GM23338 (cell line): ENCODE data around the gene ATXN7L3. TPM values are rescaled to one million over a fixed set of nuclear protein-coding genes. Genes with fewer than 3 reads are reported as not detected.
A peak's percentile ranks its signal among the peaks of the same experiment; 100 is the strongest.

ENCODE experiments used
- ATAC-seq: fragments of 200-7000 bp; cut with Tn5 transposase; 3 replicates; pipeline ENCODE4 v1.9.1; 2020
- DNase-seq: peaks from one replicate; pipeline ENCODE4 v3.0.0-alpha.2; 2015; ENCODE audit warnings: low spot score
- H2AFZ ChIP-seq: fragments of 200-600 bp; sonication (generic); 2 replicates; pipeline ENCODE4 v1.8.0; 2016; ENCODE audit warnings: antibody characterized with exemption, mild to moderate bottlenecking, moderate library complexity
- H3F3A ChIP-seq: fragments of 200-600 bp; sonication (generic); replicated peaks from 2 replicates; pipeline ENCODE4 v1.8.0; 2017; ENCODE audit warnings: antibody characterized with exemption, mixed run types, low read depth
- H3K27ac ChIP-seq: fragments of 200-600 bp; sonication (generic); 2 replicates; pipeline ENCODE4 v1.6.1; 2016; ENCODE audit warnings: low read depth
- H3K27me3 ChIP-seq: fragments of 200-600 bp; sonication (generic); 2 replicates; pipeline ENCODE4 v1.8.0; 2016; ENCODE audit warnings: mild to moderate bottlenecking, mixed run types, moderate library complexity; ENCODE audit not compliant: insufficient read depth
- H3K36me3 ChIP-seq: fragments of 200-600 bp; sonication (generic); 2 replicates; pipeline ENCODE4 v1.8.0; 2016; ENCODE audit warnings: mild to moderate bottlenecking; ENCODE audit not compliant: insufficient read depth
- H3K4me1 ChIP-seq: fragments of 200-600 bp; sonication (generic); 2 replicates; pipeline ENCODE4 v1.8.0; 2016; ENCODE audit warnings: mild to moderate bottlenecking, moderate library complexity; ENCODE audit not compliant: insufficient read depth
- H3K4me2 ChIP-seq: fragments of 200-600 bp; sonication (generic); 2 replicates; pipeline ENCODE4 v1.7.1; 2017; ENCODE audit warnings: mixed run types
- H3K4me3 ChIP-seq: fragments of 200-600 bp; sonication (generic); 2 replicates; pipeline ENCODE4 v1.6.1; 2016; ENCODE audit warnings: mixed run types
- H3K79me2 ChIP-seq: fragments of 200-600 bp; sonication (generic); replicated peaks from 2 replicates; pipeline ENCODE4 v1.8.0; 2017; ENCODE audit warnings: mild to moderate bottlenecking; ENCODE audit not compliant: insufficient read depth
- H3K9me2 ChIP-seq: fragments of 200-600 bp; sonication (generic); 2 replicates; pipeline ENCODE4 v1.8.0; 2017; ENCODE audit not compliant: insufficient read depth
- H4K20me1 ChIP-seq: fragments of 200-600 bp; sonication (generic); replicated peaks from 2 replicates; pipeline ENCODE4 v1.8.0; 2017; ENCODE audit warnings: mild to moderate bottlenecking; ENCODE audit not compliant: insufficient read depth
- H3K27ac Mint-ChIP-seq: 2 replicates; pipeline ENCODE4 v1.8.0; 2020; ENCODE audit warnings: inconsistent platforms, mild to moderate bottlenecking, moderate library complexity, mixed read lengths
- H3K27me3 Mint-ChIP-seq: 3 replicates; pipeline ENCODE4 v1.8.0; 2022; ENCODE audit warnings: low read depth, mild to moderate bottlenecking, moderate library complexity, mixed read lengths, inconsistent platforms; ENCODE audit not compliant: insufficient read depth, poor library complexity
- H3K36me3 Mint-ChIP-seq: 3 replicates; pipeline ENCODE4 v1.8.0; 2021; ENCODE audit warnings: low read depth, mild to moderate bottlenecking, inconsistent platforms, moderate library complexity, mixed read lengths
- H3K4me1 Mint-ChIP-seq: 3 replicates; pipeline ENCODE4 v1.8.0; 2020; ENCODE audit warnings: mild to moderate bottlenecking, inconsistent platforms, mixed read lengths
- H3K4me3 Mint-ChIP-seq: 3 replicates; pipeline ENCODE4 v1.8.0; 2021; ENCODE audit warnings: moderate library complexity, mild to moderate bottlenecking, inconsistent platforms, mixed read lengths
- H3K9me3 Mint-ChIP-seq: 3 replicates; pipeline ENCODE4 v1.8.0; 2020; ENCODE audit warnings: moderate library complexity, mild to moderate bottlenecking, inconsistent platforms, mixed read lengths
- CTCF ChIP-seq, 2 experiments: fragments of 200-600 bp in 1 of 2; sonication (generic) in 1 of 2; conservative IDR thresholded peaks; 2 replicates each; pipeline versions ENCODE4 v1.5.1 to v1.6.1; 2016 to 2017; ENCODE audit warnings: antibody characterized with exemption in 2 of 2, low read depth in 2 of 2, mild to moderate bottlenecking in 2 of 2, moderate library complexity in 1 of 2
- ETS1 ChIP-seq: IDR thresholded peaks from 2 replicates; pipeline ENCODE4 v1.6.1; 2016; ENCODE audit warnings: antibody characterized with exemption
- EZH2 ChIP-seq: fragments of 200-600 bp; sonication (generic); IDR thresholded peaks from one replicate; pipeline ENCODE4 v1.8.0; 2017; ENCODE audit warnings: antibody characterized with exemption, mild to moderate bottlenecking, low read depth; ENCODE audit not compliant: unreplicated experiment
- EZH2phosphoT487 ChIP-seq: fragments of 200-600 bp; sonication (generic); IDR thresholded peaks from one replicate; pipeline ENCODE4 v1.8.1; 2018; ENCODE audit warnings: antibody characterized with exemption; ENCODE audit not compliant: unreplicated experiment
- NANOG ChIP-seq: IDR thresholded peaks from 2 replicates; pipeline ENCODE4 v1.6.1; 2016; ENCODE audit warnings: antibody characterized with exemption, borderline replicate concordance
- POLR2AphosphoS5 ChIP-seq: IDR thresholded peaks from 2 replicates; pipeline ENCODE4 v1.6.1; 2016; ENCODE audit warnings: antibody characterized with exemption, low read depth
- REST ChIP-seq: IDR thresholded peaks from one replicate; pipeline ENCODE4 v1.6.1; 2018; ENCODE audit warnings: antibody characterized with exemption; ENCODE audit not compliant: unreplicated experiment
- STAT1 ChIP-seq: IDR thresholded peaks from one replicate; pipeline ENCODE4 v1.6.1; 2016; ENCODE audit warnings: antibody characterized with exemption; ENCODE audit not compliant: unreplicated experiment
- ZNF114 ChIP-seq: fragments of 250-450 bp; sonication (Bioruptor Pico); IDR thresholded peaks from 2 replicates; pipeline ENCODE4 v1.5.0; 2020; ENCODE audit warnings: mild to moderate bottlenecking, moderate library complexity
- ZNF462 ChIP-seq: fragments of 250-450 bp; sonication (Bioruptor Pico); IDR thresholded peaks from 2 replicates; pipeline ENCODE4 v1.5.0; 2020; ENCODE audit warnings: mild to moderate bottlenecking, moderate library complexity
- polyA plus RNA-seq: library from polyadenylated mRNA; unstranded; fragments of >200 nt; fragmentation: Nextera tagmentation; extraction: Ambion mirVana; gene quantifications from 2 replicates; pipeline ENCODE4 v1.2.1, GENCODE V29; 2016
- total RNA-seq: library from RNA; depleted of rRNA; stranded (reverse); fragments of >200 nt; shearing (Covaris generic); gene quantifications from 2 replicates; pipeline ENCODE4 v1.2.3, GENCODE V29; 2014

The ATXN7L3 gene
- total and polyA plus RNA-seq, 2 experiments from 2014 or later, result 20.6 to 95.0 TPM

GRCh38 chr17:44190481-44190880 is 9.2 kb downstream of the ATXN7L3 start:
- H3K36me3 ChIP-seq, result peaks cover 8% of the 10 kb centered on the region
- peak overlapping the region; percentile 28; the same call in 1 of the 2 replicates for H3K27ac Mint-ChIP-seq
- peaks cover 49% of the 10 kb centered on the region for H3K36me3 Mint-ChIP-seq

More at GRCh38 chr17:44190481-44190880, 9.2 kb downstream of the ATXN7L3 start:
- Histone ChIP-seq H2AFZ (no peak overlapping the region), H3K27me3 (no peaks in the 10 kb centered on the region), H3K4me1 (peaks cover 28% of the 10 kb centered on the region), H3K9me2 (no peaks in the 10 kb centered on the region), H3K4me3 (no peak overlapping the region), H3K79me2 (peaks cover 21% of the 10 kb centered on the region), H4K20me1 (peaks cover 4% of the 10 kb centered on the region; the same call in 1 of the 2 replicates), H3F3A (peaks cover 27% of the 10 kb centered on the region; the same call in 1 of the 2 replicates), H3K4me2 (no peak overlapping the region), H3K27ac (no peak overlapping the region)
- Mint-ChIP-seq H3K4me3 (no peak overlapping the region; the same call in 2 of the 3 replicates), H3K27me3 (peaks cover 15% of the 10 kb centered on the region), H3K4me1 (peaks cover 34% of the 10 kb centered on the region), H3K9me3 (no peaks in the 10 kb centered on the region)
- TF ChIP-seq ETS1, result no peak
- TF ChIP-seq ZNF462 (CRISPR knock-in tag), result no peak
- TF ChIP-seq NANOG, result no peak
- no peak for TF ChIP-seq ZNF114
- TF ChIP-seq EZH2phosphoT487, result no peak
- no peak for TF ChIP-seq EZH2
- TF ChIP-seq CTCF (conservative IDR thresholded peaks at IDR 0.05; ENCODE audit: low read depth in 2 of 2), result no peak
- TF ChIP-seq REST, result no peak
- TF ChIP-seq STAT1, result no peak
- no peak for TF ChIP-seq POLR2AphosphoS5
- ATAC-seq (no peak), DNase-seq (no peak)
